ENCODE measurements around the gene USP44.
A peak's percentile ranks its signal among the peaks of the same experiment; 100 is the strongest.

Gene USP44

DNA sequence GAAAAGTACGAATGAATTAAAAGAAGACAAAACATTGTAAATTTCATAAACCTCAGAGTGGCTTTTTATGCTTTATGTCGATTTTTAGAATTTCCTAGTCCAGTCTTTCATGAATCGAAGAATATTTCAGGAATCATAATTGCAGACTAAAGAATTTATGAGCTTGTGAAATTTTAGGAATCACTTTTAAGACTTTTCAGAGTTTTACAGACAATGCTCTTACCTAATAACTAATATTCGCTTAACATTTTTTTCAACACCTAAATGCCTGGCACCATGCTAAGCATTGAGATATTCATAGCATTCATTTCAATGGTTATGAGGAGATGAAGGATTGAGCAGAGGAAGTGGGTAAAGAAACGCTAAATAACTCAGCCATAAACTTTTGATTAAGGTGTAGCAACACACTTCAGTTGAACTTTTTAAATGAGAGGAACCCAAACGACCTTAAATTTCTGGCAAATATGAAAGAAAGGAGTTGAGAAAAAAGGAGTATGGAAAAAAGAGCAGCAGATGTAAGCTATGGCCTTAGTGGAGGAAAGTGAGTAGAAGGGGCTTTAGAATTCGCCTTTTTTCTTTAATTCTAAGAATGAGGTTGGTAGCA, 739 bp upstream of the USP44 start:
- no peak for DNase-seq
- Histone ChIP-seq H3K9me3 (no peaks in the 10 kb centered on the region), H3K4me3 (no peak overlapping the region), H3K4me1 (peaks cover 0 to 6% (median 0%) of the 10 kb centered on the region in 4 donors), H3K27me3 (no peaks in the 10 kb centered on the region), H3K27ac (no peak overlapping the region), H3K36me3 (no peaks in the 10 kb centered on the region)
- intact Hi-C loops (cut with DNase I; ENCODE audit: low total_unique reads) = no loop called here
- TF ChIP-seq, protein P1, sequence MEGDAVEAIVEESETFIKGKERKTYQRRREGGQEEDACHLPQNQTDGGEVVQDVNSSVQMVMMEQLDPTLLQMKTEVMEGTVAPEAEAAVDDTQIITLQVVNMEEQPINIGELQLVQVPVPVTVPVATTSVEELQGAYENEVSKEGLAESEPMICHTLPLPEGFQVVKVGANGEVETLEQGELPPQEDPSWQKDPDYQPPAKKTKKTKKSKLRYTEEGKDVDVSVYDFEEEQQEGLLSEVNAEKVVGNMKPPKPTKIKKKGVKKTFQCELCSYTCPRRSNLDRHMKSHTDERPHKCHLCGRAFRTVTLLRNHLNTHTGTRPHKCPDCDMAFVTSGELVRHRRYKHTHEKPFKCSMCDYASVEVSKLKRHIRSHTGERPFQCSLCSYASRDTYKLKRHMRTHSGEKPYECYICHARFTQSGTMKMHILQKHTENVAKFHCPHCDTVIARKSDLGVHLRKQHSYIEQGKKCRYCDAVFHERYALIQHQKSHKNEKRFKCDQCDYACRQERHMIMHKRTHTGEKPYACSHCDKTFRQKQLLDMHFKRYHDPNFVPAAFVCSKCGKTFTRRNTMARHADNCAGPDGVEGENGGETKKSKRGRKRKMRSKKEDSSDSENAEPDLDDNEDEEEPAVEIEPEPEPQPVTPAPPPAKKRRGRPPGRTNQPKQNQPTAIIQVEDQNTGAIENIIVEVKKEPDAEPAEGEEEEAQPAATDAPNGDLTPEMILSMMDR (IDR thresholded peaks at IDR 0.05) = no peak

DNA sequence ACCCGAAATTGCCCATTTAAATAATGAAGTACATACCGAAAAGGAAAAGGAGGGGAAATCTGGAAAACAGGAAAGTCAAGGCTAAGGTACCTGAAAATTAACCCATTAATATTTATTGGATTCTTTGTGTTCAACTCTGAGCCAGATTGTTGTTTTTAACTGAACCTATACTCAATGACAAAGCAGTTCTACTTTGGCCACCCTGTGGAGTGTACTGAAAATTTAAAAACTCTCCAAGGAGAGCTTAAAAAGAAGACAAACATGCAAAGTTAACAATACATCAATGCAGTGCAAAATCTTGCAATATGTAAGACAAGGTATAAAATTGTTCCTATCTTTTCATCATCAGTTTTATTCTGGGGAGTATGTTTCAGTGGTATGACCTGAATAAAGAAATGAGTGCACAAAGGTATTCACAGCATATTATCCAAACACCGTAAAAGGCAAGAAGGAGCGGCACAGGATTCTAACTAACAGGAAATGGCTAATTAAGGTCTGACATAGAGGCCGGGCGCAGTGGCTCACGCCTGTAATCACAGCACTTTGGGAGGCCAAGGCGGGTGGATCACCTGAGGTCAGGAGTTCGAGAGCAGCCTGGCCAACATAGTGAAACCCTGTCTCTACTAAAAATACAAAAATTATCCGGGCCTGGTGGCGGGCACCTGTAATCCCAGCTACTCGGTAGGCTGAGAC, 1.7 kb downstream of the USP44 start:
- no peaks in the 10 kb centered on the region for H3K9me3 ChIP-seq
- no peaks in the 10 kb centered on the region for H3K36me3 ChIP-seq
- TF ChIP-seq, protein P1 (IDR thresholded peaks at IDR 0.05) = no peak
- DNase-seq = no peak
- H3K27ac ChIP-seq = no peak overlapping the region
- no peaks in the 10 kb centered on the region for H3K27me3 ChIP-seq
- peak overlapping the region; percentile 68 to 86 for H3K4me3 ChIP-seq
- peaks cover 0 to 6% (median 0%) of the 10 kb centered on the region in 4 donors for H3K4me1 ChIP-seq
- intact Hi-C loops (cut with DNase I; ENCODE audit: low total_unique reads) = no loop called here

DNA sequence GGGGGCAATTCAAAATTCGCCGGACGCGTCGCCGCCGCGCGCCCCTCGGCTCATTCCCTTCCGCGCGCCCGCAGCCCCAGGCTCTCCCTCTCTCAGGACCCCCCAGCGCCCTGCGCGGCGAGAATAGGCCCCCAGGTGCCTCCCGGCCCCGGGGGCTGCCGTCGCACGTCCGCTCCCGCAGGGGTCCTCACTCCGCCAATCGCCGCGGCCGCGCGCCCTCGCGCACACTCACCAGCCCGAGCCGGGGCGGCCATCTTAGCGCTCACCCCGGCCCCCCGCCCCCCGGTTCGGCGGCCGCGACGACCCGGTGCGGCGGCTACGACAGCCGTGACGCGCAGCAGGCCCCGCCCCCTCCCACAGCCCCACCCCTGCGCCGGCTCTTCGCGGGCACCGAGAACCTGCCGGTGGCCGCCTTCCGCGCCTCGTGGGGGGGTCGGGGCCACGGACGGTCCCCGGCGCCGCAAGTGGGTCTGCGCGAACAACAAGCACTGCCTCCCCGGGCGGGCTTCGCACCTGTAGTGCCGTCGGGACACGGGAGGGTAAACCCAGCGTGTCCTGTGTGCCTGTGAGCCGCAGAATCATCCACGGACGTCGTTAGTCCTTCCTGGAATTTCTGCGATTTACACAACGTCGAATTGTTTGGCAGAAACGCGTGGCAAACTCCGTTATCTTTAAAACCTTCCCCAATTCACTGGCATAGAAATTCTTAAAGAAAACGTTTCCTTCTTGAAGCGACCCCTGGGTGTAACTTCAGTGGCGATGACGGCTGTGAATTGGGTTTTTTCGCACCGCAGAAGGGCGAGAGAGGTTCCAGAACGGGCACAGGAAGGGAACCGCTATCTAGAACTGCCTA, 2.5 kb downstream of the USP44 start:
- no peaks in the 10 kb centered on the region for H3K27me3 ChIP-seq

DNA sequence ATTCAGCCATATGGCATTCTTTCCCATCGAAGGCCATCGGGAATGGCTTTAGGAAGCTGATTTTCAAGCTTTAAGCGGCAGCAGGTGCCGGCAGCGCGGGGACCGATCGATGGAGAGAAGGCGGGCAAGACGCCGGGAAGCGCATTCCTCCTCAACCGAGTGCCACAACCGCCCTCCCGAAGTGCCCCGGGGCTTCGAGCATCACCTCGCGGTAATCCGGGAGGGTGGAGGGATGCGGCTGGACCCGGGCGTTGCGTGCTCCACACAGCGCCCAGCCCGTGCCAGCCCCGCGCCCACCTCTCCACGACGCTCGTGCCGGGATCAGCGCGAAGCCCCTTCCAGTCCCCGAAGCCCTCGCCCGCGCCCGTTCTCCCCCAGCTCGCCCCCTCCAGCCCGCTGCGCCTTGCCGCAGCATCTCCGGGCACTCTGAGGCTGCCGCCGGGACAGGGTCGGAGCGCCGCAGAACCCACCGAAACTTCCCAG, 3.2 kb downstream of the USP44 start:
- Histone ChIP-seq H3K27ac (peak overlapping the region; percentile 57 to 68), H3K4me1 (peaks cover 0 to 6% (median 0%) of the 10 kb centered on the region in 4 donors), H3K4me3 (peak overlapping the region; percentile 68 to 86), H3K36me3 (no peaks in the 10 kb centered on the region), H3K27me3 (no peaks in the 10 kb centered on the region), H3K9me3 (no peaks in the 10 kb centered on the region)
- no peak for DNase-seq
- intact Hi-C loops (cut with DNase I; ENCODE audit: low total_unique reads) = no loop called here
- TF ChIP-seq, protein P1 (IDR thresholded peaks at IDR 0.05) = no peak

More for the DNA sequence above, 2.5 kb downstream of the USP44 start:
- Histone ChIP-seq H3K27ac (peak overlapping the region; percentile 57 to 68), H3K4me3 (peak overlapping the region; percentile 68 to 86), H3K9me3 (no peaks in the 10 kb centered on the region), H3K4me1 (peaks cover 0 to 6% (median 0%) of the 10 kb centered on the region in 4 donors), H3K36me3 (no peaks in the 10 kb centered on the region)
- intact Hi-C loops (cut with DNase I; ENCODE audit: low total_unique reads) = no loop called here
- TF ChIP-seq, protein P1 (IDR thresholded peaks at IDR 0.05) = no peak
- peak in 1 of 2 donors; percentile 72 for DNase-seq

DNA sequence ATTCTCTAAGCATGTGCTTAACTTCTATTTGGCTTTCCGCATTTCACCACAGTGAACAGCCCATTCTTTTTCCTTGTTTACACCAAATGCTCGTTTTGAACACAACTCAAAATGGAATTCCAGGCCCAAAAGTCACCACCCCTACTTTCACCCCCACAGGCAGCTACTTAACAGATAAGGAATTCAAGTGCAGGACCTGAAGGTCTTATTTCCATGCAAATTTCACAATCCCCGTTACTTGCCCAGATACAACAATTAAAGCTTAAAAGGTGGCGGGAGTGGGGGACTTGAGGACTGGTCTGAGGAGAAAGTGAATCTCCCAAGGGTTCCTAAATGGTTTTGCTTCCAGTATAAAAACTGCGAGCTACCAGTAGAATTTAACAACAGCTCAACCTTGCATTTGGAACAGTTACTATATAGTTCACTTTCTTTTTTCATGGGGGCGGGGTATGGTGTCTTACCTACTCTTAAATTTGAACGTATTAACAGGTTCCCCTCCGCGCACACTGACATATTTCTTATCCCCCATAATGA, 3.7 kb downstream of the USP44 start:
- H3K4me1 ChIP-seq = peaks cover 0 to 6% (median 0%) of the 10 kb centered on the region in 4 donors
- no peaks in the 10 kb centered on the region for H3K9me3 ChIP-seq
- DNase-seq = no peak
- intact Hi-C loops (cut with DNase I; ENCODE audit: low total_unique reads) = no loop called here
- peak overlapping the region; percentile 57 to 68 for H3K27ac ChIP-seq
- TF ChIP-seq, protein P1 (IDR thresholded peaks at IDR 0.05) = no peak
- H3K4me3 ChIP-seq = peak overlapping the region; percentile 68 to 86
- no peaks in the 10 kb centered on the region for H3K27me3 ChIP-seq
- no peaks in the 10 kb centered on the region for H3K36me3 ChIP-seq

Data from tibial artery (tissue), 4 donors.